Effector CD8-positive, alpha-beta T cell (primary cell): ENCODE measurements around the gene FOXB1.

ENCODE experiments used
- DNase-seq: peaks from one replicate; lab custom pipeline; 2025; lab: John Stamatoyannopoulos, UW
- total RNA-seq, 4 experiments: gene quantifications; one replicate each; lab custom pipeline; 2026; lab: John Stamatoyannopoulos, UW

Gene FOXB1
- total RNA-seq = 0 to 0.35 (median 0) reads per million in 4 experiments

DNA sequence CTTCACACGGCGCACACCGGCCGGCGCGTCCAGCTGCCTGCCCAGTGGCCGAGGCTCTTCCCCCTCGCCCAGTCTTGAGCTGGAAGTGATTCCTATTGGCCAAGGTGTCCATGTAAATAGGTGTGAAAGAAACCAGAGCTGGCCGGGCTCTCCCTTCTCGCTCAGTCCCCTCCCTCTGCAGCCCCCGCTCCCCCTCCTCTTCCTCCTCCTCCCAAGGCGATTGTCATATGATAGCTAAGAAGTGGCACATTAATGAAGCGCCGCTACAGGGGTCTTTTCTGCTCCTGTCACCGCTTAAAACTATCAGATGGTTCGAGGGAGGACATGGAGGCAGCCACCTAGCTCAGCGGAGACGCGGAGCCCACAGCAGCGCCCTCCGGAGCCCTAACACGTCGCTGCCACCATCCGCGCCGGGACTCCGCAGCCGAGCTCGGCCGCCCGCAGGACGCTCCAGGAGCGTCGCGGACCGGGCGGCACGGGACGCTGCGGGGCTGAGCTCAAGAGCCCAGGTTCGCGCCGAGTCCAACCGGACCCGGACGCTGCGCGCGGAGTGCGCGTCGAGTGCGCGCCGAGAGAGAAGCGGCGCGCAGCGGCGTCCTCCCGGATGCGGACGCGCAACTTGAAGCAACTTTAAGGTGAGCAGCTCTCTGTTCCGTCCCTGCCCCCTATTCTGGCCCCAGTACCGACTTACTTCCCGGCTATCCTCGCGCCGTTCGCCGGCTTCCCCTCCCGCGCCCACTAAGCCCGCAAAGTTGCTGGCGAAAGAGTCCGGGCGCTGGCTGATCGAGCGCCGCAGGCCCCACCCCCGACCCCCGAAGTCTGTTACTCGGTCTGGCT, at the start of gene FOXB1:
Gene FOXB1 (plus strand): TSS at position 303 of the 837 bp plus-strand sequence. CDS start 653 bp downstream, outside the sequence.
- DNase-seq = no peak

DNA sequence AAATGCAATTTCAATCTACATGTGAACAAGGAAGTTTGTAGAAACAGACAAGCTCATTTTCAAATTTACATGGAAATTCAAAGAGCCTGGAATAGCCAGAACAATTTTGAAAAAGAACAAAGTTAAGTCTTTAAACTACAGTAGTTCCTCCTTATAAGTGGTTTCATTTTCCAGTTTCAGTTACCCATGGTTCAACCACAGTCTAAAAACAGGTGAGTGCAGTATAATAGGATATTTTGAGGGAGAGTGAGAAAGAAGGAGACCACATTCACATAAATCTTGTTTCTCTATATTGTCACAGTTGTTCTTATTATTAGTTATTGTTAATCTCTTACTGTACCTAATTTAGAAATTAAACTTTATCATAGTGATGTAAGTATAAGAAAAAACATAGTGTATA, 45.8 kb upstream of the FOXB1 start:
- no peak for DNase-seq

DNA sequence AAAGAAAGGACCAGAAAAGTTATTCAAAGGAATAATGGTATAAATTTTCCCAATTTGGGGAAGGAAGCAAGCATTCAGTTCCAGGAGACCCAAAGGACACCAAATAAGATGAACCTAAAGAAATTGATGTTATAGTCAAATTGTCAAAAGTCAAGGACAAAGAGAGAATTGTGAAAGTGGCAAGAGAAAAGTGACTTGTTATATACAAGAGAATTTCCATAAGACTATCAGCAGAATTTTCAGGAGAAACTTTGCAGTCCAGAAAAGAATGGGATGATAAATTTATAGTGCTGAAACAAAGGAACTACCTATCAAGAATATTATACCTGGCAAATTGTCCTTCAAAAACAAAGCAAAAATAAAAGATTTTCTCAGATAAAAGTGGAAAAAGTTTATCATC, 43.8 kb upstream of the FOXB1 start:
- no peak for DNase-seq

DNA sequence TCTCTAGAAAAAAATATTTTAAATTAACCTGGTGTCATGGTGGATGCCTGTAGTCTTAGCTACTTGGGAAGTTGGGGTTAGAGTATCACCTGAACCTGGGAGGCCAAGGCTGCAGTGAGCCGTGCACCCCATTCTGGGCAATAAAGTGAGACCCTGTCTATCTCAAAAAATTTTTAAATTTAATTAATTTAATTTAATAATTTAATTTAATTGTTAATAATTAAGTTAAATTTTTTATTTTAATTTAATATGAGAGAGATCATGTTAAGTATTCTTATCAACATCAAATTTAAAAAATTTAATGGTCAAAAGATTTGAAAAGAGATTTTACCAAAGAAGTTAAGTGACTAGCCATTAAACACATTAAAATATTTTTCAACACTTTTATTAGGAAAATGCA, 40.8 kb upstream of the FOXB1 start:
- DNase-seq = no peak

DNA sequence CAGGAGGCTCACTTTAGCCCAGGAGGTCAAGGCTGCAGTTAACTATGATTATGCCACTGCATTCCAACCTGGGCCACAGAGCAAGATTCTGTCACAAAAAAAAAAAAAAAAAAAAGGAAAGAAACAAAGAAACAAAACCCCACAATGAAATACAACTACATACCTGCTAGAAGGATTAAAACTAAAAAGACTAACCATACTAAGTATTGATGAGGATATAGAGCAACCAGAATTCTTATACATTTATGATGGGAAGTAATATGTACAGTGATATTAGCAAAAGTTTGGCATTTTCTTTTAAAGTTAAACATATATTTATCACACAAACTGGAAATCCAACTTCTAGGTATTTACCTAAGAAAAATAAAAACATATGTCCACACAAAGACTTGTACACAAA, 40.2 kb upstream of the FOXB1 start:
- DNase-seq = no peak

DNA sequence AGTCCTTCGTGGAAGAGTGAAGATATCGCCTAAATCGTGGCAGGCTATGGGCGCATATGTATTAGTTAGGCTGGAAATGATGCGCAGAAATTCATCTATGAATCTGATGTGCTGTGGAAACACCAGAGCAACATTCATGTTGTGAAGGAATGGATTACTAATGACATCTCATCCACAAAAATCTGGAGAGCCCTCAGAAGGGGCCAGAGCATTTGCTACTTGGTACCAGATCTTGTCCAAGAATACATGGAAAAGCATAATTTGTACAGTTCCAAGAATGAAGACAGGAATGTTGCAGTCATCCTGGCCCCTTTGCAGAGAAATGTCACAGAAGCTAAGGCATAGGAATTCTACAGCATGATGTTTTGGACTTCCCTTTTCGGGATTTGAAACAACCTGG, 38.4 kb upstream of the FOXB1 start:
- DNase-seq = no peak

DNA sequence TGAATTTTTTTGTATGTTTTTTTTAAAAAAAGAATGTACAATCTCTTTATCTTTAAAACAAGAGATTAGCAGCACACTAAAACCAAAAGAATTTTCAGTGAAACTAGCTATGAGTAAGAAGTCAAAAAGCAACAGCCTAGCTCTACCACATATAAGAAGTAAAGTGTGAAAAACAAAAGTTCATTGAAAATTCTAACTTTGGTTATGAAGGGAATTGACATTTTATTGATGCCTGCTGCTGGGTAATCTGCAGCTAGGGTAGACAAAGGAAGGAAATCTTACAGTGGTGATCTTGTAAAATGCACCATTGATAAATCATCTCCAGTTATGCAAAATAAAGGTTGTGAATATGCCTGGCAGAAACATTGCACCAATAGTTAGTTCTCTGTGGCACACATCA, 37.8 kb upstream of the FOXB1 start:
- DNase-seq = no peak

DNA sequence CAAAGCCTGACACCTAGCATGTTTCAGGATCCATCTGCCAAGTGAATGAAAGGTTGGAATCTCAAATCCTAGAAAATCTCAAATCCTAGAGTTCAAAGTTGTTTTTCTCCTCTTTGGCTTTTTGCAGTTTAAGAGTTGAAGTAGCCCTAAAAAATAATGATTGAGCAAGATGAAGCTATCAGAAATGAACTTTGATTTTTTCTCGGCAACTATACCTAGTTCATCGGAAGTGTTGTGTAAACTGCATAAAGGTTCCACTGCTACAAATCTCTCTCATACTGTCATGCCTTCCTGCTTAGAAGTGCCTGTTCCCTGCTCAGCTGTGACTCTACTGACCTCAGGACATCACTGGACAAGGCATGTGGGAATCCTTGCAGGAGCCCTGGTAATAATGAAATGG, 35.8 kb upstream of the FOXB1 start:
- no peak for DNase-seq

DNA sequence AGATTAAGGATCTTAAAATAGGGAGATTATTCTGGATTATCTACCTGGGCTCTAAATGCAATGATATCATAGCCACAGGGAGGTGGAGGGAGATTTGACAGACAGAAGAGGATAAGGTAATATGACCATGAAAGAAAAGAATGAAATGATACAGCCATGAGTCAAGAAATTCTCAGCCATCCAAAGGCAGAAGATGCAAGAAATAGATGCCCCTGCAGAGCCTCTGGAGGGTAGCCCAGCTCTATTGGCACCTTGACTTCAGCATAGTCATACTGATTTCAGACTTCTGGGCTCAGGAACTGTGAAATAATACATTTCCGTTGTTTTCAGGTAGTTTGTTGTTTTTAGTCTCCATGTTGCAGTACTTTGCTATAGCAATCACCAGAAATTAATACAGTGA, 31.9 kb upstream of the FOXB1 start:
- no peak for DNase-seq

DNA sequence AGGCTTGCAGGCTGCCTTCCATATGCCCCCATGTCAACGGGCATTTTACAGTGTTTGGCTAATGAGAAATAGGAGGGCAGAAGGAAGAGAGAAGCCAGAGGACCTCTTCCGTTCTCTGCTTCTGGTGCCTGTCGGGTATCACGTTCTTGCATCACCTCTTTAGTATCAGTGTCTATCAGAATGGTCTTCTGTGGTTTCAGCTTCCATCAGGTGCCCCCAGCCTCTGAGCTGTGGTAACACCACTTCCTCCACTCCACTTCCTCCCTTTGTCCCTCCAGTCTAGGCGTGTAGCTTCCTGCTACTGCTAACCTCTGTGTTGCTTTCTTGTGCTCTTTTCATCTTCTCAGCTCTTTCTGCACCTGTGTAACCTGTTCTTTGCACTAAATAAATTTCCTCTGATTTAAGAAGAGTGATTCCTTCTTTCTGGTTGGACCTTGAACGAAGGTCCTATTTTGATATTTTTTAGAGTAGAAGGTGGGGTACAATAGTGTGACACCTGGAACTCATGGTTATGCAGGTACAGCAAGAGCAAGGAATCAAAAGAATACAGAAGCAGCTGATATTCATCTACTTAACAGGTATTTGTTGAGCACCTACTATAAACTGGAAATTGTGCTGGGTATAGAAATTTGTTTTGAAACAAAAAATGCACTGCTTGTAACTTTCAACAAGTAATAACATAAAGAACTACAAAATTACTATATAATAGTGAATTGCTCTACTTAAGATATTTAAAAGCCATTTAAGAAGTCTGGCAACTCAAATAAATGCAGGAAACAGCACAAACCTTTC, 27.4 kb upstream of the FOXB1 start:
- DNase-seq = peak; percentile 7

DNA sequence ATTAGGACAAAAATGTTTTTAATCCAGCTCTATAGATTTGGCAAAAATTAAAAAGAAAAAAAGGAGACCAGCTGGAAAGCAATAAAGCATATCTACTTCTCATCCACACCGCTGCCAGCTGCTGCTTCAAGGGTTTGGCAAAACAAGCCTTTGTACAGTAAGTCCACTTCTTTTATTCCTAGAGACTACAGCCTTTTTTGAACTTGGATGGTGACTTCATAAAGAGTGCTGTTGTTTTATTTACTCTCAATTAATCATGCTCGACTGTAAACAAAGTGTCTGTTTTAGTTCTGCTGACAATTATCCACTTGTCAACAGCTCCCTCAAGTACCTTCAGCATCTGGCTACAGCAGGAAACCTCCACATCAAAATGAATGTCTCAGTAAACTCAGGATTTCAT, 12.3 kb upstream of the FOXB1 start:
- DNase-seq = no peak

DNA sequence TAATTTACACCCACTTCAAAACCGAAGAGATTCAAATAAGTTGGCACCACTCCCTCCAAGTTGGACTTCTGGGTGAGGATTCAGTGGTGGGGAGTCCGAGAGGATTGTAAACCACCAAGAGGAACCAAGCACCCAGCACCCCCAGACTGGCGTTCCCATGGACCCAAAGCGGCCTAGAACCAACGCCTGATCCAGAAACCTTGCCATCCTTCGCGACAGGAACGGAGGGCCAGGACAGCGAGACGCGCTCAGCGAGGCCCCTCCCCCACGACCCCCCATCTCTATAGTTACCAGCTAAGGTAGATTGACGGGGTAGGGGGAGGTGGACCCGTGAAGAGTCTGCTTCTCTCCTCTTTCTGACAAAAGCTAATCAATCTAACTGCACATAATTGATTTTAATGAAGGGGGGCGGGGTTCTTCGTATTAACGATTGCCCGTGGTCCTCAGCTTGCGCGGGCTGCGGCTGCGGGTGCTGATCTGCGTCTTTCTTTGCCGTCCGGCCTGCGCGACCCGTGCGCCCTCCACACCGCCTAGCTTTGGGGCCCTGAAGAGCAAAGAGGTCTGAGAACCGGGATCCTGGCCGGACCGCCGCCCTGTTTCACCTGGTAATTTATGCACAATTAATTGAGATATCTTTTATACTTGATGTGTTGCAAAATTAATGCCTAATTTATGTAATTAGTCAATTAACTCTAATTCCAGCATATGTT, 10.9 kb upstream of the FOXB1 start:
- DNase-seq = no peak

DNA sequence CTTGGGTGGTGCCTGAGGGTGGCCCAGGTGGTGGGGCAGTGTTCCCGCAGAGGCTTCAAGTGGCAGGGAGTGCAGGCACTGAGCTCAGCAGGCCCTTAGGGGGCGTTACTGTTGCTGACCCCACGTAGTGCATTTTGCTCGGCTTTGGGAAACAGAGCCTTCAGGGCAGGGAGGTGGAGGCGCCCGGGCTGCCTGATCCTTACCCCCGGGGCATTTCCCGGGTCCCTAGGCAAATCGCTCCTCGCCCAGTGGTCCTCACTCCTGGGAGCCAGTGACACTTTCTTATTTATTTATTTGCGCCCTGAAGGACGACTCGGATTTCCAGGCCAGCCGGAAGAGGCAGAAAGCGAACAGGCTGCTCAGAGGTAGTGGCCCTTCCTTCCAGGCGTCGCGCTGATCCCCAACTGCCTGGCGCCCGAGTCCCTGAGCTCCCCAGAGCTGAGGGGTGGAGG, 10.1 kb upstream of the FOXB1 start:
- DNase-seq = no peak

DNA sequence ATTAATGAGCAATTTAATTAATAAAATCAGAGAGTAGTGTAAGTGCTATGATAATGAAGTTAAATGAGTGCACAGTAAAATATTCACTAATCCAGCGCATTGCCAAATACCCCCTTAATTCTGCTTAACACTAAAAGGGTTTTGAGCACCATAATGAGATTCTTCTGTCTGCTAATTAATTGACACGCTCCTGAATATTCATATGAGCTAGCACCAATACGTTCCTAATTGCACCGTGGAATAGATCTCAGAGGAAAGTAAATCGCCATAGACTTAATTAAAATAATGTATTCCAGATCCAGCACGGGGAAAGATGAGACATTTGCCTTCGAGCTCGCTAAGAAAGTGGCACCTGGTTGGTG, 9.6 kb upstream of the FOXB1 start:
- DNase-seq = no peak

DNA sequence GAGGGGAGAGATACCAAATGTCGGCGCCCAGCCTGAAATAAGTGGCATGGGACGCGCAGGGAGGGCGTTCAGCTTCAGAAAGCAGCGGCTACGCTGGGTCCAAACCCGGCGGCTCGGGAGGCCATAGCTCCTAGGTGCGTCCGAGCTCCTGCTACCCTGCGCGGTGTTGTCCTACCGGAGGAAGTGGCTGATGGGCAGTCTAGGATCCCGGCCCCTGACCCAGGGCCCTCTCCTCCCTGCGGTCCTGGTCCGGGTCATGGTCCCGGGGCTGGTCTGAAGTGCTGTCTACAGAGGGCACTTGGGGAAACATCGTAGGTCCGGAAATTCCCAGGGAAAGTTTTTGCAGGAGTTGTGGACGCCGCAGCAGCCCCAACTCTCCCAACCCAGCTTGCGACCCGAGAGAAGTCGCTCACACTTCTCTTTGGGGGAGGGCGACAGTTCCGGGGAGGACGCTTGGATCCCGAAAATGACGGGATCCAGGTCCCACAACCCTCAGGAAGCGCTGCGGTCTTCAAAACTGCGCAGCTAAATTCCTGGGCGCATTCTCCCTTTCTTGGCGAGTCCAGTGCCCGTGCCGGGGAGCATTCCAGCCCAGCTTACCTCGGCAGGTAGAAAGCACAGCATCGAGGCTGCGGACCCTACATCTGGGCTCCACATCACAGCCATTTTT, 9.1 kb upstream of the FOXB1 start:
- DNase-seq = no peak

DNA sequence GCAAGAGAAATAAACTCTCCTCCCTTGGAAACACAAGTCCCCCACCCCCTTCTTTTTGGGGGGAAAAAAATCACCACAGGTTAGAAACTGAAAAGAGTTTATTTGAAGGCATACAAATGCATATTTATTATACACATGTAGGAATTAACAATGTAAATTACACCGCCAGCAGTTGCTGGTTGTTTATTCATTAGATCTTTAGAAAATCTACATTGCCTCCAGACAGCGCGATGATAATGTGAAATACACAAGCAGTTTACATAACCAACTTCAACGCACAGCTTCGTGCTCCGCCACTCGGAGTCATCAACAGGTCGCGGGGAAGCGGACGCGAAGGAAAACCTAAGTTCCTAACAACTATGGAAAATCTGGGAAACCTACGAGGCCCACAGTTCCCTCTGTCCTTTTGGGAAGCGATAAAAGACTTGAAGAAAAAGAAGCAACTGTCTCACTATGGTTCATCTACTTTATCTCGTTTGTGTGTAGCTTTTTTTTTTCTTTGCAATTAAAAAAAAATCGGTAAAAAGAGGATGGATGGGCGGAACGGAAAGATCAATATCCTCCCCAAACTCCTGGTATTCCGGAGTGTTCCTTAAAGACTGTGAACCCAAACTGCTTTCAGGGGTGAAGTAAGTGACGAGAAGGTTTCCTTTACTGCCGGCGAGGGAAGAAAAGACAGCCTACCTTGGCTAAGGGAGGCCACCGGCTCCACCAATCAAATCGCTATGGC, 8.4 kb upstream of the FOXB1 start:
- no peak for DNase-seq

DNA sequence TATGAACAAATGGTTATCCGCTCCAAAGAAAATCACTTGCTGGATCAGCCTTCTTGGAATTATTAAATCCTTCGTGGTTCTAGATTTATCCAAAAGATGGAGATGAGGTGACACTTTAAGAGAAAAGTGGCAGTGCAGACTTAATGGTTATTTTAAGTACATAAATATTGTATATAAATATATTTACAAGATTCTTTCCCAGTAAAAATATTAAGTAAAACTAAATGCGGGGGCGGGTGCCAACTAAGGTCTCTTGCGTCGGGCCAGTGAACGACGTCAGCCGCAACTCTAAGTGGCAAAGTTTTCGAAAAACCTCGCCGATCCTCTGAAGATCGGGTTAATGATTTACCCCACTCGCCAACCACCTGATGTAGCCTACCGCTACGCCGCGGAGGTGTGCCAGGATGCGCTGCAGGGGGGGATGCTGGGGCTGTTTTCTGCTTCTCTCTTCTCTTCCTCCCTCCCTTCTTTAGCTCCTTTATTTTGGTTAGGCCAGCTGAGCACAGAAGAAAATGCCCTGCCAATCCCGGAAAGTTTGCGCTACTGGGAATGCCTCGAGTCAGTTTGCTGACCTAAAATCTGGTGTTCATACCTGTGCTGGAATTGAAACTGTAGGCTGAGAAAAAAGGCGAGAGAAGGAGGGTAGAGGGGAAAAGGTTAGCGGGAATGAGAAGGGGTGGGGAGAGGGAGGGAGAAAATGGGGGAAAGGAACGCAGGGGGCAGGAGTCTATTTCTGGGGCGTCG, 7.6 kb upstream of the FOXB1 start:
- DNase-seq = no peak

DNA sequence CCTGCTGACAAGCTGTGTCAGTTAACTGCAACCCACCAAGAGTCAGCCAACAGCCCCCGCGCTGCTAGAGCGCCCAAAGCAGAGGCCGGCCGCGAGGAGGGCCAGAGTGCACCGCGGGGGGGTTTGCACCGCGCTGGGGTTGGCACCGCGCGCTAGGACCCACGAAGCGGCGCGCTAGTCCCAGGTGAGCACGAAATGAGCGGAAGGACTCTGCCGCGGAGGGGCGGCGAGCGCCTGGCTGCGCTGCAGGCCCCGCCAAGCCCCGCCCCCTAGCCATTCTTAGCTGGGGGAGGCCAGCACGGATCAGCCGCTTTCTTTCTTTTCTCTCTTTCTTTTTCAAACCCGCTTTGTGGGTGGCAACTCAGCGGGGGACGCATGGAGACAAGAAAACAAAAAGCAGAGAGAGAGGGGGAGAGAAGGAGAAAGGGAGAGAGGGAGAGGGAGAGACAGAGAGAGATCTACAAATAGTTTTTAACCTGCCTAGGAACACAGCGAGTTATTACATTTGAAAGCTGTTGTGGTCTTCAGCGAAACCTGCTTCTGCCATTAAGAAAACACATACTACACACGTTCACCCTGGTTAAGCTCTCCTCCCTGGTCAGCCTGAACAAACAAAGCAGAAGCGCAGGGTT, 6.9 kb upstream of the FOXB1 start:
- DNase-seq = peak; percentile 30

DNA sequence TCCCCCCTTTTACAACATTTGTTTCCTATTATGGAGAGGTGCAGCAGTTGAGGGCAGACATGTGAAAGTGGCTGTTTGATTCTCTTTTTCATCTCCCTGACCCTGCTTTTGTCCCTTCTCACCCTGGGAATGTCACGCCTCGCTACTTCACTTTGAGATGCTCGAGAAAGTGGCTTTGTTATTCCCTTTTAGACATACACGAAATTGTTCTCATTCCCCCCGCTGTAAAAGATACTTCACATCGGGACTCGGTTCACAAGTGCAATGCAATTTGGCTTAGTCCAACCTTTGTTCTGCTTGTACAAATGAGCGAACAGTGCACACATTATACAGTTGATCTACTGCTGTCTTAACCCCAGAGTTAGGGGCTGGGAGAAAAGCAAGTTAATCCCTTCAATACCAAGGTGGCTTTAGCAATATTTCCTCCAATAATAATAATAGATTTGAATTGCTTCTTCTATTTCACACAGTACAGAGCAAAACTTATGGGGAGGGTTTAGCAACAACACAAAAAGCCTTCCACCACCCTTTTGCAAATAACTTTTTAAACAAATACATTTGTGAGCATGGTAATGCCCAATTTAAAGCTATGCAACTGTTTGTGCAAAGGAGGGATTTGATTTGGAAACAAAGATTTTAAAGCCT, 5.7 kb upstream of the FOXB1 start:
- DNase-seq = no peak
